Adrenal gland (tissue), 12 donors: ENCODE results near the gene UHRF2. TPM values are rescaled to one million over a fixed set of nuclear protein-coding genes. Genes with fewer than 3 reads are reported as not detected.

Experiments used
- DNase-seq, 7 donors: peaks; one replicate each; pipeline ENCODE4 v3.0.0-alpha.2; 2019 to 2020
- H3K27ac ChIP-seq, 5 donors: fragments of 200-600 bp; sonication (generic) in 4 of 5; 1 replicate in 3 of 5; 2 replicates in 2 of 5; pipeline versions ENCODE4 v1.5.1 to v1.8.0; 2016 to 2020; ENCODE audit warnings: mild to moderate bottlenecking in 1 of 5
- H3K27me3 ChIP-seq: fragments of 200-600 bp; 2 replicates; pipeline ENCODE4 v1.8.0; 2021
- H3K36me3 ChIP-seq, 2 donors: fragments of 200-600 bp; replicated peaks in 1 of 2; 1 replicate in 1 of 2; 2 replicates in 1 of 2; pipeline versions ENCODE4 v1.5.1 to v1.8.0; 2018 to 2022
- H3K4me1 ChIP-seq, 2 donors: fragments of 200-600 bp; replicated peaks in 1 of 2; 1 replicate in 1 of 2; 2 replicates in 1 of 2; pipeline versions ENCODE4 v1.5.1 to v1.8.0; 2018 to 2021
- H3K4me3 ChIP-seq, 4 donors: fragments of 200-600 bp; sonication (generic) in 3 of 4; one replicate each; pipeline ENCODE4 v1.5.1; 2016 to 2018
- H3K9me3 ChIP-seq, 3 donors: fragments of 200-600 bp; sonication (generic) in 1 of 3; replicated peaks in 1 of 3; 1 replicate in 2 of 3; 2 replicates in 1 of 3; pipeline versions ENCODE4 v1.5.1 to v1.8.0; 2016 to 2021
- POLR2A ChIP-seq, 2 donors: fragments of 450-650 bp; IDR thresholded peaks; one replicate each; pipeline ENCODE4 v1.6.1; 2017; ENCODE audit warnings: antibody characterized with exemption in 2 of 2, mild to moderate bottlenecking in 2 of 2, moderate library complexity in 1 of 2
- WGBS, 4 donors: extraction: QIAGEN DNeasy Blood & Tissue Kit in 2 of 4; methylation state at CpG; one replicate each; pipeline versions ENCODE4 v1.1.5 to v1.1.7; 2013 to 2017; 5-methylcytosine and 5-hydroxymethylcytosine counted together
- intact Hi-C, 2 donors: fragments of 100-400 bp; cut with DNase I; formaldehyde crosslinking; loops; one replicate each; pipeline versions ENCODE4 v1.14.1 to v1.15.0; 2022 to 2023
- polyA plus RNA-seq, 3 donors: library from polyadenylated mRNA; stranded (reverse); fragments of 200-250 nt in 2 of 3; fragments of 350-450 nt in 1 of 3; fragmentation: Illumina TruSeq in 1 of 3; extraction: RNeasy Lipid Tissue Mini Kit (QIAGEN cat#74804) in 1 of 3; gene quantifications; one replicate each; pipeline ENCODE4 v1.2.3, GENCODE V29; 2013 to 2014
- total RNA-seq, 9 donors: library from RNA; depleted of rRNA in 4 of 9; stranded (reverse); fragments of >200 nt in 4 of 9; fragments of 120-200 nt in 1 of 9; fragmentation: NEBNext Ultra II Directional in 1 of 9; extraction: Animal tissue kit (Norgen Biotek cat#: 25700) in 1 of 9; gene quantifications; one replicate each; pipeline versions ENCODE4 v1.1.0 to v1.2.4, GENCODE V29; 2013 to 2023
- TF ChIP-seq, protein P1 (sequence below), 6 experiments: fragments of 450-650 bp in 4 of 6; fragments of 200-600 bp in 2 of 6; sonication (generic) in 1 of 6; IDR thresholded peaks; 1 replicate in 5 of 6; 2 replicates in 1 of 6; pipeline versions ENCODE4 v1.5.1 to v1.8.0; 2016 to 2021; ENCODE audit warnings: antibody characterized with exemption in 6 of 6, mild to moderate bottlenecking in 2 of 6, moderate library complexity in 1 of 6
- donor health status: healthy with polysubstance abuse.
- donor health status: Bipolar disorder and iron deficiency.
- donor health status: DM: yes; HTN: yes; CAD: no.
- donor health status: DM: no; HTN: no; CAD: no.
- donor health status: DM: no; HTN: no; CAD: no.
- donor health status: DM: yes; HTN: yes; CAD: no.

Gene UHRF2
- total and polyA plus RNA-seq, 12 donors, result 16.1 to 49.8 (median 26.4) TPM

- H3K27ac ChIP-seq, result no peak overlapping the region
- WGBS, 4 donors, result 78 to 91% (median 87%) methylated on average over 8 to 11 of the region's 11 CpGs
- intact Hi-C loops, result no loop called here
- TF ChIP-seq POLR2A (IDR thresholded peaks at IDR 0.05), result no peak
- TF ChIP-seq, protein P1, sequence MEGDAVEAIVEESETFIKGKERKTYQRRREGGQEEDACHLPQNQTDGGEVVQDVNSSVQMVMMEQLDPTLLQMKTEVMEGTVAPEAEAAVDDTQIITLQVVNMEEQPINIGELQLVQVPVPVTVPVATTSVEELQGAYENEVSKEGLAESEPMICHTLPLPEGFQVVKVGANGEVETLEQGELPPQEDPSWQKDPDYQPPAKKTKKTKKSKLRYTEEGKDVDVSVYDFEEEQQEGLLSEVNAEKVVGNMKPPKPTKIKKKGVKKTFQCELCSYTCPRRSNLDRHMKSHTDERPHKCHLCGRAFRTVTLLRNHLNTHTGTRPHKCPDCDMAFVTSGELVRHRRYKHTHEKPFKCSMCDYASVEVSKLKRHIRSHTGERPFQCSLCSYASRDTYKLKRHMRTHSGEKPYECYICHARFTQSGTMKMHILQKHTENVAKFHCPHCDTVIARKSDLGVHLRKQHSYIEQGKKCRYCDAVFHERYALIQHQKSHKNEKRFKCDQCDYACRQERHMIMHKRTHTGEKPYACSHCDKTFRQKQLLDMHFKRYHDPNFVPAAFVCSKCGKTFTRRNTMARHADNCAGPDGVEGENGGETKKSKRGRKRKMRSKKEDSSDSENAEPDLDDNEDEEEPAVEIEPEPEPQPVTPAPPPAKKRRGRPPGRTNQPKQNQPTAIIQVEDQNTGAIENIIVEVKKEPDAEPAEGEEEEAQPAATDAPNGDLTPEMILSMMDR (IDR thresholded peaks at IDR 0.05), result no peak
- H3K36me3 ChIP-seq, result no peaks in the 10 kb centered on the region
- no peak for DNase-seq
- no peak overlapping the region for H3K4me3 ChIP-seq
- H3K9me3 ChIP-seq, result no peaks in the 10 kb centered on the region
- H3K27me3 ChIP-seq, result no peaks in the 10 kb centered on the region
- H3K4me1 ChIP-seq, result peaks cover 4 to 34% of the 10 kb centered on the region in 2 donors
Measured at GRCh38 chr9:6428940-6429889, 16.2 kb downstream of the UHRF2 start.

DNA sequence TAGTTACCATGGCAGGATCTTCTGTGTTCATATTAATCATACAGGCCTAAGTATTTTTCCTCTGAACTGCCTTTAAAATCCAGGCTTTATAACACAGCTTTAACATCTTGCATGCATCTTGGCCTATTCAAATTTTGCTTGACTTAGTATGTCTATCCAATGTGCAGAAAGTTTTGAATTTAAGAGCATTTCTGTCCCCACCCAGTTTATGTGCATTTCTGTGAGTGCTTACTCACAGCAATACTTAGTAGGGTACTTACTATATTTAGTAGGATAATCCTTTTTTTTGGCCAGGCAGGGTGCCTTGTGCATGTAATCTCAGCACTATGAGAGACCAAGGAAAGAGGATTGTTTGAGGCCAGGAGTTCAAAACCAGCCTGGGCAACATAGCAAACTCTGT lies 18.0 kb downstream of the UHRF2 start:
- H3K4me1 ChIP-seq, result peaks cover 4 to 34% of the 10 kb centered on the region in 2 donors
- H3K4me3 ChIP-seq, result no peak overlapping the region
- peak overlapping the region in 1 of 5 donors; percentile 38 for H3K27ac ChIP-seq
- no peaks in the 10 kb centered on the region for H3K36me3 ChIP-seq
- H3K9me3 ChIP-seq, result no peaks in the 10 kb centered on the region
- no peaks in the 10 kb centered on the region for H3K27me3 ChIP-seq
- intact Hi-C loops, result no loop called here
- TF ChIP-seq POLR2A (IDR thresholded peaks at IDR 0.05), result no peak
- TF ChIP-seq, protein P1 (IDR thresholded peaks at IDR 0.05), result no peak
- DNase-seq, result no peak

DNA sequence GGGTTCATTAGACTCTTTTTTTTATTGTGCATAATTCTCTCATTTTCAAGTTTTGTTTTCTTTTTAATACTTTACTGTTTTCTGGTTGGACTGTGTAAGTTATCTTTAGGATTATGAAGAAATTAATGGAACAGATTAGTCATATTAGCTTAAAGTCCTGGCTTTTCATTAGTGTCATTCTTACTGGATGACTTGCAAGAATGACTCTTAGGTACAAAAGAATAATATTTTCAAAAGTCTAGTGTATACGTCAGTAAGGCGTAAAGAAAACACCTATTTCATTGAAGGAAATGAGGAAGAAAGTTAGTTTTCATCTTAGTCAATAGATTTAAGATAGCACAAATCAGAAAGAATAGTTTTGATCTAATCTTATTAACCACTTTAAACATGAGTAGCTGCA lies 20.4 kb downstream of the UHRF2 start:
- H3K4me1 ChIP-seq, result peaks cover 4 to 34% of the 10 kb centered on the region in 2 donors
- H3K27me3 ChIP-seq, result no peaks in the 10 kb centered on the region
- 77 to 83% (median 79%) methylated on average over 2 of the region's 2 CpGs for WGBS, 4 donors
- no peak overlapping the region for H3K4me3 ChIP-seq
- TF ChIP-seq, protein P1 (IDR thresholded peaks at IDR 0.05), result no peak
- no peak for TF ChIP-seq POLR2A (IDR thresholded peaks at IDR 0.05)
- H3K27ac ChIP-seq, result peak overlapping the region in 1 of 5 donors; percentile 19
- no peaks in the 10 kb centered on the region for H3K36me3 ChIP-seq
- no peak for DNase-seq
- intact Hi-C loops, result no loop called here
- H3K9me3 ChIP-seq, result no peaks in the 10 kb centered on the region

DNA sequence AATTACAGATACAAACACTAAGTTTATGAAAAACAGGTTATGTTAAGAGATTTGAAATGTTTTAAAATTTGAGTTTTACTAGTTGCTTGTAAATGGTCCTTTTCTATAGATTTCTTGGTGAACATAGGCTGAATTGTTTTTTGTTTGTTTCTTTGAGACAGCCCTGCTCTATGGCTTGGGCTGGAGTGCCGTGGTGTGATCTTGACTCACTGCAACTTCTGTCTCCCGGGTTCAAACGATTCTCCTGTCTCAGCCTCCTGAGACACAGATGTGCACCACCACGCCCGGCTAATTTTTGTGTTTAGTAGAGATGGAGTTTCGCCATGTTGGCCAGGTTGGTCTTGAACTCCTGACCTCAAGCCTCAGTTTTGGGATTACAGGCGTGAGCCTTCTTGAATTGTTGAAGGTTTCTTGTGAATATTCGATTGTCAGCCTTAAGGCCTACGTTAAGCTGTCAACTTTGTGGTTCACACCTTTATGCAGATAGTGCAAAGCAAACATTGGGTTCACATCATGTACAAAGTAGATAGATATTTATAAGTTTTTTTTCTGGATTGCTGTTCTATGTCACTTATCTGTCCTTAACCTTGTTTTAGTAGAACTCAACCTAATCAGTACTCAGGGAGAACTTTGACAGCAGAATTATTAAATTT lies 26.2 kb downstream of the UHRF2 start:
- Histone ChIP-seq H3K4me3 (no peak overlapping the region), H3K36me3 (no peaks in the 10 kb centered on the region), H3K4me1 (peaks cover 5 to 7% of the 10 kb centered on the region in 2 donors), H3K27ac (no peak overlapping the region), H3K27me3 (no peaks in the 10 kb centered on the region), H3K9me3 (no peaks in the 10 kb centered on the region)
- 90 to 91% (median 91%) methylated on average over 9 of the region's 9 CpGs for WGBS, 4 donors
- no peak for DNase-seq
- intact Hi-C loops, result no loop called here
- TF ChIP-seq POLR2A (IDR thresholded peaks at IDR 0.05), result no peak
- TF ChIP-seq, protein P1 (IDR thresholded peaks at IDR 0.05), result no peak
